SIG-M5 treated with dmso at 0.1 percent for 504 hours (cell line): ENCODE data around the gene C1QTNF12.
A peak's percentile ranks its signal among the peaks of the same experiment; 100 is the strongest.

Experiments
- DNase-seq: peaks from one replicate; lab custom pipeline; 2025; ENCODE audit not compliant: unreplicated experiment; lab: John Stamatoyannopoulos, UW

The C1QTNF12 gene

DNA sequence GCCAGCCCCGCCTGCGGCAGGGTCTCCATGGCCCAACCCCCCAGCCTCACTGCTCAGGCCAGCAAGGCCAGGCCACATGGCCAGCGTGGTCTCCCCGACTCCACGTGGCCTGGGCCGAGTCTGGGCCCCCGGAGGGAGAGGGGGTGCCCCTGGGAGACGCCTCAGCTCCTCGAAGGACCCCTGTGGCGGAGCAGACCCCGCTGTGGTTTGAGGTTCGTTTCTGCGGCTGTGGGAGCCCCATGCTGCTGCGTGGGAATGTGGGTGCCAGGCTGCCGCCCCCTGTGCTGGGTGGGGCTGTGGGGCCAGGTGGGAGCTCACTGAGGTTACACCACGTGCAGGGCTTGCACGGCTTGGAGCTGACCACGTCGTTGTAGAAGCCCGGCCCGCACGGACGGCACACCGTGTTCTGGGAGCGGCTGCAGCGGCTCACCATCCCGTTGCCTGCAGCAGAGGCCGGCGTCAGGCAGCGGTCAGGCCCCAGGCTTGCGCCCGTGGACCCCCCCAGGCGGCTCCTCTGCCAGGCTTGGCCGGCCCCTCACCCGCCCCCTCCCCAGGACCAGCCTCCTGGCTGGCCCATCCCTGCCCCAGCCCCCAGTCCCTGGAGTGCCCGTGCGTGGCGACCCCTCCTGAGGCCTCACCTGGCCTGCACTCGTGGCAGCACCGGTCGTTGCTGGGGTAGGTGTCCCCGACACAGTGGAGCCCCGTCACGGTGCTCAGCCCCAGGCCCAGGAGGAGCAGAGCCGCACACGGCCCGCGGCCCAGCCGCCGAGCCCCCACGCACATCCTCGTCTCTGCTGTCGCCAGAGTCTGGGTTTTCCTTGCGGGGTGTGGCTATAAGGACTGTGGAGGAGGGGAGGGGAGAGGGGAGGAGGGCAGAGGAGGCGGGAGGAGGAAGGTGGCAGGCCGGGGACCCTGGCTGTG is 32.9 kb downstream of the C1QTNF12 start, which contains the start of gene TNFRSF4:
Gene TNFRSF4, minus strand, starts transcription at position 809 of the 921 bp plus-strand sequence. Its CDS starts 26 bp downstream, at position 783.
- DNase-seq = no peak

DNA sequence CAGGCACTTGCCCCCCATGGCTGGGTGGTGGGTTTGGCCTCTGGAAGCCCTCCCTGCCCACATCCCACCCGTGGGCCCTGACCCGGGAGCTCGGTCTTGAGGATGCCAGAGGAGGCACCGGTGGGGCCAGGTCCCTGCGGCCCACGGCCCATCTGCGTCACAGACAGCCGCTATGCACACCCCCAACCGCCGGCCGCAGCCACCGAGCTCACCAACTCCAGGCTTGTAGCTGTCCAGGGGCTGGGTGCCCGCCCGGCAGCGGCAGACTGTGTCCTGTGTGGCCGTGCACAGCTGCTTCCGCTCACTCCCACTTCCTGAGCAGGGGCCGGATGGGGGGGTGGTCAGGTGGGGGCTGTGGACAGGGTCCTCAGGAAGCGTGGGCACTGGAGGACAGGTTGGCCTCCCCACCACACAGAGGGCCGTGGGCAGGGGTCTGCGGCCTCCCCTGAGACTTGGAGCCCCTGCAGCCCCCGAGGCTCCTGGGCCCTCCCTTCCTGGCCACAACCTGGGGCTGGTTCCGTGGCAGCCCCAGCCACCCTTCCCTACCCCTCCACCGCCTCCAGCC is 33.7 kb downstream of the C1QTNF12 start:
- no peak for DNase-seq

DNA sequence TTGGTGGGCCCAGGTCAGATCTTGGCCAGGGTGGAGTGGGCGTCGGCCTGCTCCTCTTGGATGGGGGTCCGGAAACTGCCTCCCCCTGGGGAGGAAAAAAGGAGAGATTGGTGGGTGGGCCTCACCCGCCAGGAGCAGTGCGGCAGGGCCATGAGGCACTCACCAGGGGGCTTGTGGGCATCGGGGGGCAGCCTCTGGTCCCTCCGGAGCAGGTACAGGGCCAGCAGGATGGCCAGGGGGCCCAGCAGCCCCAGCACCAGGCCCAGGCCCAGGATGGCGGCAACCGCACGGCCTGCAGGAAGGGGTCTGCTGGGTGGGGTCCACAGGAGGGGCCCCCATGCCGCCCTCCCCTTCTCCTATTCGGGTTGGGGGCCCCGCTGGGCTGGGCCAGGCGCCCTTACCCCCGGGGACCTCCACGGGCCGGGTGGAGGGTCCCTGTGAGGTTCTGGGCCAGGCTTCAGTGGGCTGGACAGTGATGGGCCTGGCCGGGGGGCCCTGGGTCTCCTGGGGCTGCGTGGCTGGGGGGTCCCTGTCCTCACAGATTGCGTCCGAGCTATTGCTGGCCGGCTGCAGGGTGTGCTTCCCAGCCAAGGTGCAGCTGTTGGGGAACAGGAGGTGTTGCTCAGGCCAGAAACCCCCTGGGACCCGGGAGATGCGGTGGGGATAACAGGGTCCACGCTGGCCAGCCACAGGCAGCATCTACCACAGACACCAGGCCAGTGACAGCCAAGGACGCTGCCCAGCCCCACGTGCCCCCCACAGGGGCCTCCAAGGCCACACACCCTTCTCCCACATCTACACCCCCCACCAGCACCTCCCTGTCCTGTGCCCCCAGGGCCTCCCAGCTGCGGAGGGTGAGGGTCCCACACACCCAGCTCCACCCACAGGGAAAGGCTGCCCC is 34.7 kb downstream of the C1QTNF12 start:
- DNase-seq = no peak

DNA sequence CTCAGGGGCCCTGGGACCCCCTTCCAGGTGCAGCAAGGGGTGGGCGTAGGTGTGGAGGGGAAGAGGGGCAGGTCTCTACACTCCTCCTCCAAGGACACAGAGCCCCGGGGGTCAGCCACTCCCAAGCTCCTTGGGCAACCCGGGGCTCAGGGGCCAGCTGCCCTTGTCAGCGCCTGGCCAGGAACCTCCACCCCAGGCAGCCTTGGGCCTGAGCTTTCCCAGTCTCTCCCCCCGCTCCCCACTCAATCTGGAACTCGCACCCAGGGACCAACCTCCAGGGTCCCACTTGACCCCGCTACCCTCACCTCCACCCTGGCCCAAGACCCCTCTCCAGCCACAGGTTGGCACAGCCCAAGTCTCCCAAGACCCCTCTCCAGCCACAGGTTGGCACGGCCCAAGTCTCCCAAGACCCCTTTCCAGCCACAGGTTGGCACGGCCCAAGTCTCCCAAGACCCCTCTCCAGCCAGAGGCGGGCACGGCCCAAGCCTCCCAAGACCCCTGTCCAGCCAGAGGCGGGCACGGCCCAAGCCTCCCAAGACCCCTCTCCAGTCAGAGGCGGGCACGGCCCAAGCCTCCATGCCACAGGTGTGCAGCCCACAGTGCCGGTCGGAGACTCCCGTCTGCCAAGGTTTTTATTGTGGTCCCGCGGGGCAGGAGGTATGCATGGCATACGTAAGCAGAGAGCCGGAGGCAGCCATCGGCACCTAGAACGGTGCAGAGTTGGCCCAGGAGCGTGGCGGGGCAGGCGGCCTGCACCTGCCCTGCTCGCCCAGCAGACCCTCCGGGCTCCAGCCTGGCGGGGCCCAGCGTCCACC is 35.6 kb downstream of the C1QTNF12 start:
- no peak for DNase-seq

DNA sequence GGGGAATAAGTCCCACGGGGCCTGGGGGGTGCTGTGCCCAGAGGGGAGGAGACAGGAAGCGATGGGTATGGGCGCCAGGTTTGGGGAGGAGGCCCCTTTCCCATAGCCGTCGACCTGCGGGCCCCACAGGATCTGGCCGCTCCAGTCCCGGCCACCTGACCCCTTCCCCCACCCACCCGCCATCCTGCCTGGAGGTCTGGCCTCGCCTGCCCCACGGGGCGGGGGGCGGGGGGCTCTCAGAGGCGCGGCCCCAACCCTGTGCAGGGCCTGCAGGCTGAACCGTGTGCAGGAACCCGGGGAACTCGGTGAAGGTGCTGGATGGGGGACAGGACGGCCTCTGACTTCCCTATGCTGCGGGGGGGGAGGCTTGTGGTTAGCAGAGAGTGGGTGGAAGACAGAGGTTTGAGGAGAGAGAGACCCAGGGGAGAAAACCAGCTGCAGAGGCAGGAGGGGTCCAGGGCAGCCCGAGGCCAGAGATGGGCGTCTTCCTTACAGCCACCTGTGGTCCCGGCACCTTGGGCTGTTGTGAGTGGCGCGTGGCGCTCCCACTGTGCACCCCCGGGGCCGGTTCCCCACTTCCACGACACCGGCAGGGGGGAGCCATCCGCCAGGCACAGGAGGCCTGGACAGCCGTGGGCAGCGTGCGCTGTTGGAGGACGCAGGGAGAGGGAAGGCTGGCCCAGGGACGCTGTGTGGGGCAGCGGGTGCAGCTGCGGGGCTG is 37.6 kb downstream of the C1QTNF12 start:
- DNase-seq = peak; percentile 14

DNA sequence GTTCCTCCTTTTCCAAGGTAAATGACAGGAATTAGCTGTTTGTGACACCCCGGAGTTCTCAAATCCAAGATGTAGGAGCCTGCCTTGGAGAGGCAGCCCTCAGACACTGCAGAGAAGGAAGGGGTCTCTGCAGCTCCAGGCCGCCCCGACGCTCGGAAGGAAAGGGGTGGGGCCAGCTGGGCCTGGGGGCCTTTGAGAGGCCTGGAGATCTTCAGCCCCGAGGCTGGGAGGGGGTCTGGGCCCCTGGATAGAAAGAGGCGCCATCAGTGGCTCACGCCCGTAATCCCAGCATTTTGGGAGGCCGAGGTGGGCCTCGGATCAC is 39.0 kb downstream of the C1QTNF12 start:
- DNase-seq = no peak

DNA sequence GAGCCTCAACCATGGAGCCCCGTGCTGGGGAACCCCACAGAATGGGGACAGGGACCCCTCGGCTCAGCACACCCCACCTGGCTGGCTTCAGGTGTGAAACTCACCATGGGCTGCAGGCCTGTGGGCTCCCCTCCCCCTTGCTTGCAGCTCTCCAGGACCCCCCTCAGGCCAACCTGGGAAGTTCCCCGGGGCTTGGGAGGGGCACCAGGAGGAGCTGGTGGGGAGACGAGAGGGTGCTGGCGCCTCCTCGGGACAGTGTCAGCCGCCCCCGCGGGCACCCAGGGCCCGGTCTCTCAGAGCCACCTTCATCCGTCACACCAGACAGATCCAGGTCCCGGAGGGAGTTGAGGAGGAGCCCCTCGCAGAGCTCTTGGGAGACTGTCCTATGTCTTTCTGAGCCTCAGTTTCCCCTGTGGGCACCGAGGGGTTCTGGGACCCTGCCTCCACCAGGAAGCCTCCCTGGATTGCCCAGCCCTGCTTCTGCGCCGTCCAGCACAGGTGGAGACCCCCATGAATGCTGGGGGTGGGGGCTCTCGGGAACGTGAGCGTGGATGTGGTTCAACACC is 39.5 kb downstream of the C1QTNF12 start:
- no peak for DNase-seq

DNA sequence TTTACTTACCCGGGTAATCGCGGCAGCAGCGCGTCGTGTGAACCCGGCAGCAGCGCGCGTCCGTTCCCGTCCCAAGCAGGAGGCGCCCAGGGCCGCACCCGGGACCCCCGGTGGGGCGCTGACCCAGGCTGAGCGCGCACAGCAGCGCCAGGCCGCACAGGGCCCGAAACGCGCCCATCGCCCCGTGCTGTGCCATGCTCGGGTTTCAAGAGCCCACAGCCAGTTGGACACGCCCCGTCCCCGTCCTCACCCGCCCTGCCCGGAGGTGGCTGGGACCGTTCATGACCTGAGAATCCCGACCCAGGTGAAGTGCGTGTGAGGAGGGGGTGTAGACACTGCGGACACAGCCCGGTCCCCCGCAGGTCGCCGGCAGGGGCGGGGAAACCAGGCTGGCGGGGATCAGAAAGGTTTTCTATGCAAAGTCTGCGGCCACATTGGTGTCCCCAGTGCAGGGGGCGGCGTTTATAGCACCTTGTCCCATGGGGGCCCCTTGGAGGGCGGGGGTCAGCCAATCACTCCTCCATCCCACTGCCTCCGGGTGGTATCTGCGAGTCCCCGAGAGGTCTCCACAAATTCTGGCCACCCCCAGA is 40.1 kb downstream of the C1QTNF12 start, which contains the start of gene TNFRSF18:
Gene TNFRSF18, minus strand, starts transcription at position 217 of the 590 bp plus-strand sequence. Its CDS starts 21 bp downstream, at position 196.
- DNase-seq = no peak

DNA sequence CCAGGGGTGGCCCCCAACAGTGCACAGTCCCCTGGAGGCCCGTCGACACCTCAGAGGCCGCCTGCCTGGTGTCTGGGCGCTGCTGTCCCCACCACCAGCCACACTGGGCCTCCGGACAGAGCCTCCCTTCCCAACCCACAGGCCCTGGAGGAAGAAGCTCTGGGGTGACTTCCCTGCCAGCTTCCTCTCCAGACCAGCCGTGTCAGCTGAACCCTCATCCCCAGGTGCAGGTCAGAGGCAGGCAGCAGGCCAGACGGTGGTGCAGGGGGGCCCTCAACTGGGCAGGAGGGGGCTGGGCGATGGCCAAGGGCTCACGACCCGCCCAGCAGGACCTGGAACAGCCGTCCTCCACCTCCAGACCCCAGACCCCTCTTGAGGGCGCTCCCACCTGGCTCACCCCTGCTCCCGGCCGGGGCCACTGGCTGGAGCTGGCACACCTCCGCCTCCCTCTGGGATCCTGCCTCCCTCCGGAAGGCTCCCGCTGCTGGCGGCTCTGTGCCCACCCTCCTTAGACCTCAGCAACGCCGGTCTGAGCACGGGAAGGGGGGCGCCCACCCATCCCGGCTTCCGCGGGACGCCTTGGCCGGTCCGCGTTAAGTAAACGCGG is 40.6 kb downstream of the C1QTNF12 start:
- DNase-seq = no peak

DNA sequence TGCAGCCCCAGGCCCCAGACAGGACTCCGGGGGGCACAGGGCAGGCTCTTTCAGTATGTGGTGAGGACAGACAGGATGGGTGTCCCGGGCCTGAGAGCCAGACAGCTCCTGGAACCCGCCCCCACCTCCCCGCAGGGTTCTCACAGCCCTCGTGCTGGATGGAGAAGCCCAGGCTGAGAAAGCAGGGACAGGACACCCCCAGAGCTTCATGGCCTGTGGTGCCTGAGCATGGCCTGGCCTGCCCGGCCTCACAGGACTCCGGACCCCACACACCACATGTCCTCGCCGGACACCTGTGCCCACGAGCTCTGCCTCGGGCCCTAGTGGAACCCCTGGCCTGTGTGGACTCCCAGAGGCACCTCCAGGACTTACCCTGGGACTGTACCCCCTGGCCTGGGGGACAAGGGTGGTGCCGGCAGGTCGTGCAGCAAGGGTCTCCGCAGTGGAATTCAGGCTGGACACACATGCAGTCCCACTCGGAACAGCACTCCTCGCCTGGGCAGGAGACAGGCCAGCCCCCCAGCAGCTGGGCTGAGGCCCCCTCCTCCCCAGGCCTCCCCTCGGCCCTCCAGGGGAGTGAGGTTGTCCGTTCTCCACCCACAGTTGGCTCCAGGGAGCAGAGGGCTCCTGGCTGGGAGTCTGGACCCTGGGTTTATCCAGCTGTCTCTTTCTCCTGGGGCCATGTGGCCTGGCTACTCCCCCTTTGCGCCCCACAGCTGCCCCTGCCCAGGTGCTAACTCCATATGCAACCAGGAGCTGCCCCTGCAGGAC is 41.3 kb downstream of the C1QTNF12 start:
- no peak for DNase-seq

DNA sequence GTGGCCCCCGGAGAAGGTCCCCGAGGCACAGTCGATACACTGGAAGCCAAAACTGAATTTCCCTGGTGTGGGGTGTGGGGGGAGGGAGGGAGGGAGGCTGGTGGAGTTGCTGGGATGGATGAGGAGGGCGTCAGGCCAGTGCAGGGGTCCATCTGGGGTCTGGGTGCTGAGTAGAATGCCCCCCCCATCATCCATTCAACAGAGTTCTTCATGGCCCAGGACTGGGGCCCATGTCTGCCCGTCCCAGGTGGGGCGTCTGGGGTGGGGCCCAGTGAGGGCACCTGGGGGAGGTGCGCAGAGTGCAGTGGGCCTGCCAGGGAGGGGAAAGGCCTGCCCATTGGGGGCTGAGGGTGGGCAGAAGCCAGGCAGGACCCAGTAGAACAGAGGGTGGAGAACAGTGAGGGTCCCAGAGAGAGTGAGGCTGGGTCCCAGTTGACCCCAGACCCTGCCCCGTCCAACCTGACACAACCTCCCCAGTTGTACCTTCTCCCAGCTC is 42.0 kb downstream of the C1QTNF12 start:
- DNase-seq = no peak

DNA sequence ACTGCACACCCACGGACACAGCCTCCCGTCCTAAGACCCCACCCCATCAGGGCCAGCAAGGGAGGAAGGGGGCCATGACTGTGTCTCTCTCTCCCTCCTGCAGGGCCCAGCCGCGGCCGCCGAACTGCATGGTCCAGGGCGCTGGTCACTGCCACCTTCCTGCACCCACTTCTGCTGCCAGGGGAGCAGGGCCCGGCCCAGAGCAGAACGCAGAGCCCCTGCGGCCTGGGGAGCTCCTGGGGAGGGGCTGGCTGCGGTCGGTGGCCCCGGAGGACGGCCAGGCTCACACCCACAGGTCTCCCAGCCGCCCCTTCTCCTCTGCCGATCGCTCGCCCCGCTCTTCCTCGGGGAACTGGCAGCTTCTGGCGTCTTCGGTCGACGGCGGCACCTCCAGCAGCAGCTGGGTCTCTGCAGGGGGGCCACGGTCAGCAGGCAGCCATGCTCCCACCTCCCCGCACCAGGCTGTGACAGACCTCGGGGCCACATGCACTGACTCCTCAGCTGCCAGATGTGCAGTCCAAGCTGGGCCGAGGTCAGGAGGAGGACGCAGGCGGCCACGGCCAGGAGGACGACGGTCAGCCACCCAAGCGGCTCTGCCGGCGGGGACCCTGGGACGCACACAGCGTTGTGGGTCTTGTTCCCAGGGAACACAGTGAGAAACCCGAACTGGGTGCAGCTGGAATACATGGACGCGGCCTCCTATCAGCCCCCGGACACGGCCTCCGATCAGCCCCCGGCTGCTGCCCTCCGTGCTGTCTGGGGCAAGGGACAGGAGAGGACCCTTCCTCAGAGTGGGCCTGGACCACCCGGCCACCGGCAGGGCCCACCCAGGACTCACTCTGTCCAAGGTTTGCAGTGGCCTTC is 42.7 kb downstream of the C1QTNF12 start:
- DNase-seq = no peak

DNA sequence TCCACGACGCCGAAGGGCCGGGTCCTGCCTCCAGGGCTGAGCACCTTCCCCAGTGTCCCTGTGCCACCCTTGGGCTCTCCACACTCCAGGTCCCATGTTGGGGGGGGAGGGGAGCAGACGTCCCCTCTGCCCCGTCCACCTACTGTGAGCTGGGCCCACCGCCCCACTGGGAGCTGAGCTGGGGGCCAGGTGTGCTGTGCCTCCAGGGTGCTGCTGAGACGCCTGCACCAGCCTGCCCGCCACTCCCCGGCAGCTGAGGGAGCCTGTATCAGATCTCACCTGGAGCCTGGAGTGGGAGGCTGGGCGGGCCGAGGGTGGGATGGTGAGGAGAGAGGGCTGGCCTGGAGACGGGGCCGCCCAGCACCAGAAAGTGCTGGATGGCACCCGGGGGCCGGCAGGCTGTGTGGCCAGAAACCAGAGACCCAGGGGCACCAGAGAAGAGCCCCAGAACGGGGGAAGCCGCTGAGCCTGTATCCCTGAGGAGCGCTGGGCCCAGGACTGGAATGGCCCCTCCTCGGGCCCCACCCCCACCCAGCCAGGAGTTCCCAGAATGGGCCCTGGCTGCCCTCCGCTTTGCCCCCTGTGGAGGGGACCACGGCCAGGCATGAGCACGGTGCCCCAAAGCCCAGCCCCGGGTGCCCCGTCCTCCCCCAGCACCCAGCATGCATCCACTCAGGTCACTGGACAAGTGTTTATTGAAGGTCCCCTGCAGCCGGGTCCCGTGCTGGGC is 43.5 kb downstream of the C1QTNF12 start:
- no peak for DNase-seq

DNA sequence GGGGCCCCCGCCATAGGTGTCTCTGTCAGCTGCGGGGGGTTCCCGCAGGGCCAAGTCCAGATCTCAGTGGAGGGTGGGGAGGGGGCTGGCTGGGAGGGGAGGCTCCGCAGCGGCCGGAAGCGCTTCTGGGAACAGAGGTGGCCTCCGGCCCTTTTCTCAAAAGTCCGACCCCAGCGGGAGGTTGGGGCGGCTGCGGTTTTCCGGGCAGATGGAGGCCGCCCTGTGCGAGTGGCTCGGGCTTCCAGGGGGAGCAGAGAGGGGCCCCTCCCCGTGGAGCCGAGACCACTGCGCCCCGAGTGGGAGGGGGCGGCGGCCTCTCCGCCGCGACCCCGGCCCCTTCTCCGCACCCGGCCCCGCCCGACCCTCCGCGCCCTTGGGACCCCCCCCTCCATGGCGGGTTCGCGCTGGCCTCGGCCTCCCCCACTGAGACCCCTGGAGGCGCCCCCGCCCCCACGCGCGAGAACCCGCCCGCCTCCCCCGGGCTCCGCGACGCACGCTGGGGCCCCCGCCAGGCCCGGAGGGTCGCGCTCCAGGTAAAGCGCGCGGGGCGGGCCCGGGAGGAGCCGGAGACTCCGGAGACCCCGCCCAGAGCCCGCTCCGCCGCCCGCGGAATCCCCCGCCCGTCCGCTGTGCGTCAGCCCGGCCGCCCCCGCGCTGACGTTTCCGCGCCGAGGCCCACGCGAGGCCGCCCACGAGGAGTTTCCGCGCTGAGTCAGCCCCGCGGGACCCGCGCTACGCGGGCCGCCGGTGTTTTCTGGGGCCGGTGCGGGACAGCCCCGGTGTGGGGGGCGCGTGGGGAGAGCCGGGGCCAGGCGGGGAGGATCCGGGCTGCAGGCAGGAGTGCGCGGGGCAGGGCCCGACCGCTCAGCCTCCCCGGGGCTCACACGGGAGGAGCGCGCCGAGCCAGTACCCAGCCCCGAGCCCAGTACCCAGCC is 45.4 kb downstream of the C1QTNF12 start:
- DNase-seq = no peak
